Stimulated activated CD4-positive, alpha-beta T cell treated with anti-CD3 and anti-CD28 coated beads, Interleukin-12 subunit alpha, Interleukin-12 subunit beta, amount 100 ng/mL, for 24 hours (primary cell): ENCODE results near the gene ASB7.

Experiments
- DNase-seq, 2 experiments: peaks; one replicate each; pipeline ENCODE4 v3.0.0-alpha.2; 2020; ENCODE audit warnings: low read depth in 2 of 2

ASB7 gene

GRCh38 chr15:100597862-100598261 is 4.5 kb upstream of the ASB7 start:
- no peak for DNase-seq

DNA sequence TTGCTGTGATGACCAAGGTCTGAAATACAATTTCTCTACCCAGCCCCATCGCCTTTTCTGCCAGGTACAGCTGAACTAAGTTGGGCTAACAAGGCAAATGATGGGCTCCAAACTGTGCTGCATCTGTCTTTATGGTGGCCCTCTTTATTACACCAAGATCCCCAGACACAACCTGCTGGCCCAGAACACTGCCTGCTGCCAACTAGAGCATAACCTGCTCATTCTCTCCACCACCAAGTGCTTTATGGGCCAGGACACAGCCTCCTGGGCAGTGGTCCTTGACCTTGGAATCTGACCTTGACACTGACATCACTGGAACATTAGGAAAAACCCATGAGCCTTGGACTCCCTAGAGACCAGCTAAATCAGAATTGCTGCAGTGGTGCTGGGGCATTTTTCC is 3.7 kb upstream of the ASB7 start:
- no peak for DNase-seq

DNA sequence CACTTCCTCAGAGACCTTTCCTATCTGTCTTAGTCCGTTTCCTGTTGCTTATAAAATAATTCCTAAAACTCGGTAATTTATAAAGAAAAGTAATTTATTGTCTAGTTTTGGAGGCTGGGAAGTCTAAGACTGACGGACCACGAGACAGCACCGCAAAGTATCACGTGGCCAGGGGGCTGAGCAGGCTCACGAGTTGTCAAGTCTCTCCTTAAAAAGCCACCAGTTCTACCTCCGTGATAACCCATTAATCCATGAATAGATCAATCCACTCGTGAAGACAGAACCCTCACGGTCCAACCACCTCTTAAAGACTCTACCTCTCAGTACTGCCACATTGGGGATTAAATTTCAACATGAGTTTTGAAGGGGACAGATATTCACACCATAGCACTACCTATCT is 1.2 kb upstream of the ASB7 start:
- DNase-seq, result peak in 1 of 2 experiments; percentile 35

- no peak for DNase-seq
Measured at GRCh38 chr15:100601617-100602063, 749 bp upstream of the ASB7 start.

DNA sequence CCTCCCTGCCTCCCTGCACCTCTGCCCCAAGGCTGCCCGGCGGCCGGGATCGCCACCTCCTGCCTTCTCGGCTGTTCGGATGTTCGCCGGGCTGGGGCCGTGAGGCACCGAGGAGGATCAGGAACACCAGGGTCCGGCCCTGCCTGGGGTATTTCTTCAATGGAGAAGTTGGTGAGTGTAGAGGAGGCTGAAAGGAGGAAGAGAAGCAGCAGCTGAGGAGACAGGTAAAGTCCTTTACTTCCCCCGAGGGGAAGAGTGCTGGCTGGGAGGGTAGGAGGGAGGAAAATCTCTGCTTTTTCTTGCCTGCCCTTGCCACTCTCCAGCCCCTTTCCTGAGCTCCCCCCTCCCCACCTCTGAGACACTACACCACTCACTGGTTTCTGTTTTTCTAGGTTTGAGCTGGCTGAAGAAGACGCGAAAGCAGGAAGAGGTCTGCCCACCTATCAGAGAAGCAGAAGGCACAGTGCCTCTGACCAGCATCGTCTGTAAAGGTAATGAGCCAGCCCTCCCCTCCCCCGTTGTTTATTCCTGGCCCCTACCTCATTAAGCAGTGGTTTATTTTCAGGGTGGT is 519 bp downstream of the ASB7 start:
- peak in 1 of 2 experiments; percentile 28 for DNase-seq

DNA sequence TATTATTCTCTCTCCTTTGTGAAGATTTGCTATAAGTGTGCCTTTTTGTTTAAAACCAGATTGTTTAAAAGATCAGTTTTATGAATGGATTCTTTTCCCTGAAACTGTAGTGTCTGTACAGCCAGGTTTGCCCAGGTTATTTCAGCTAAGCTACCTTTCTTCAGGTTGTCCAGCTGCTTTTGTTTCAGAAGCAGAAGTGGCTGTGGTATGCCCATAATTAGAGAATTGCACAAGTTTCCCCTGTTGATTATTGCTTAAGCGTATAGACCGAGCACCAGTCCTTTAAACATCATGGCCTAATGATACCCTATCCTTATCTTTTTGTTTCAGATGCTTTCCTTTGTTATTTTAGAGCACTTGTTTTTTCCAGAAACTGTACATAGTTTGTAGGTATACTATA is 10.2 kb downstream of the ASB7 start:
- no peak for DNase-seq

- no peak for DNase-seq
Measured at GRCh38 chr15:100613208-100613607, 10.8 kb downstream of the ASB7 start.

DNA sequence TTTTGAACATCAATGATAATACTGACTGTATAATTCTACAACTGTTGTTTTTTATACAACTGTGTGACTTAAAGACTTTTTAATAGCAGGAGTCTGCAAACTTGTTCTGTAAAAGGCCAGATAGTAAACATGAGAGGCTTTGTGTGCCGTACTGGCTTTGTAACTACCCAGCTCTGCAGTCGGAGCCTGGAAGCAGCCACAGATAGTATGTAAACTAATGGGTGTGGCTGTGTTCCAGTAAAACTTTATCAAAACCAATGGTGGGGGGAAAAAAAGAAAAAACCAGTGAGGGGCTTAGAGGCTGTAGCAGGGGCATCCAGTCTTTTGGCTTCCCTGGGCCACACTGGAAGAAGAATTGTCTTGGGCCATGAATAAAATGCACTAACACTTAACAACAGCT is 11.9 kb downstream of the ASB7 start:
- DNase-seq, result no peak

DNA sequence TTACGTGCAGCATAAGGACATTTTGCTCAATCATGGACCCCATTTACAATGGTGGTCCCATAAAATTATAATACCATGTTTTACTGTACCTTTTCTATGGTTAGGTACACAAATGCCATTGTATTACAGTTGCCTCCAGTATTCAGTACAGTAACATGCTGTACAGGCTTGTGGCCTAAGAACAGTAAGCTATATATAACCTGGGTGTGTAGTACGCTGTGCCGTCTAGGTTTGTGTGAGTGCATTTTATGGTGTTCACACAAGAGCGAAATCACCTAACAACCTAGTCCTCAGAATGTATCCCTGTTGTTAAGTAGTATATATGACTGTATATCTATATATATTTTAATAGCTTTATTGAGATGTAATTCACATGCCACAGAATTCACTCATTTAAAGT is 12.5 kb downstream of the ASB7 start:
- no peak for DNase-seq

GRCh38 chr15:100615801-100616200 is 13.4 kb downstream of the ASB7 start:
- no peak for DNase-seq

DNA sequence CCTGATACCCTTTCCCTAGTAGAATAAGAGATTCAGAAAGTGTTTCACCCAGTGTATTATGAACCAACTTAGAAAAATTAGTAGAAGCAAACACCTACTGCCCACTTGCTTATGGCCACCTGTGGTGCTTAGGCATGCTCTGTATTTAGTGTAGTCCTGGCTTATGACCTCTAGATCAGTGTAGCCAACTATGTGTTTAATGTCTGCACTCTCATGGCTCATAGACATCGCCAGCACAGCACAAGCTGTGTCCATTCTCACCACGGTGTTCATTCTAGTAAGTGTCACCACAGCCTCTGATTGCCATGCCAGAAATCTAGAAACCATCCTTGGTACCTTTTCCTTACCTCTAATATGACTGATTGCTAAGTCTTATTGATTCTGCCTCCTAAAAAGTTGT is 14.3 kb downstream of the ASB7 start:
- no peak for DNase-seq

DNA sequence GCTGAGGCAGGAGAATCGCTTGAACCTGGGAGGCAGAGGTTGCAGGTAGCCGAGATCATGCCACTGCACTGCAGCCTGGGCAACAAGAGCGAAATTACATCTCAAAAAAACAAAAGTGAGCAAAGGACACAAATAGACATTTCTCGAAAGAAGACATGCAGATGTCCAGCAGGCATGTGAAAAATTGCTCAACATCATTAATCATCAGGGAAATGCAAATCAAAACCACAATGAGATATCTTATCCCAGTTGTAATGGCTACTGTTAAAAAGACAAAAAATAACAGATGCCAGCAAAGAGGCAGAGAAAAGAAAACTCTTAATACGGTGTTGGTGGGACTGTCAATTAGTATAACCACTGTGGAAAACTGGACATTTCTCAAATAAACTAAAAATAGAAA is 20.9 kb downstream of the ASB7 start:
- no peak for DNase-seq

DNA sequence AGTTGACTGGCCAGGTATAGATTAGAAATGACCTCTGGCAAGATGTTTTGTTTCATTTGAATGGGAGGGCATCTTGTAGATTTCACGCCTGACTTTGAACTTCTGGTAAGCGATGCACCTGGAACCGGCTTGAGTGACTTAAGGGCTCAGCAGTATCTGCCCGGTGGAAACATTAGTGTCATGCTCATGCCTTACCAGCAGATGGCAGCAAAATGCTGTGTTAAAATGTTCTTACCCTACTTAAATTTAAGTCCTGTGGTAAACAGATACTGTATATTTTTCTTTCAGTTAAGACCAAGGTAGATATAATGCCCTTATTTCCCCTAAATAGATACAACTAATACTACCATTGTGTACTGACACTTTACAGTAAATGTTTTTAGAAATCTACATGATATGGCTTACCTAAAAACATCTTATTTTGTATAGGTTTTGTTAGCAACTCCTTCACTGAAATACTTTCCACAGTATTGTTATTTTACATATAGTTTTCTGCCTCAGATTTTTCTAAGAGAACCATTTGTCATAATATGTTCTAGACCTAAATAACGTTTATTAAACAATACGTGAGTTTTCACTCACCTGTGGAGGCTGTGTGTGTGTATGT is 25.5 kb downstream of the ASB7 start:
- DNase-seq, result peak; percentile 35 to 44

DNA sequence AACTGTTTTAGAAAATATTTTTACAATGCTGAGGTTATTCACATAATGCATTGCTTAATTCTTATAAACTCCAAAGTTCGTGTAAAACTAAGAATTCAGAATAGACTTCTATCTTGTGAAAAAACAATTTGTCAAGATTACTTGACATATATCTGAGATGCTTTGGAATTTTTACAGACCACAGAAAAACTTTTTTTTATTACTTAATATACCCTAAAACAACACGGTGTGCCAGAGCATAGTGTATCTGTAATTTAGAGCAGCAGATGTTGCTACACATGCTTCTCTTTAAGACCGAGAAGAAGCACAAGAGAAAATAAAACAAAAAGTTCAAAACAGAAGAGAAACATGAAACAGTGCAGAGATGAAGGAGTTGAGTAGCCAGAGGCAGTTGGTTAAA is 26.4 kb downstream of the ASB7 start:
- no peak for DNase-seq

DNA sequence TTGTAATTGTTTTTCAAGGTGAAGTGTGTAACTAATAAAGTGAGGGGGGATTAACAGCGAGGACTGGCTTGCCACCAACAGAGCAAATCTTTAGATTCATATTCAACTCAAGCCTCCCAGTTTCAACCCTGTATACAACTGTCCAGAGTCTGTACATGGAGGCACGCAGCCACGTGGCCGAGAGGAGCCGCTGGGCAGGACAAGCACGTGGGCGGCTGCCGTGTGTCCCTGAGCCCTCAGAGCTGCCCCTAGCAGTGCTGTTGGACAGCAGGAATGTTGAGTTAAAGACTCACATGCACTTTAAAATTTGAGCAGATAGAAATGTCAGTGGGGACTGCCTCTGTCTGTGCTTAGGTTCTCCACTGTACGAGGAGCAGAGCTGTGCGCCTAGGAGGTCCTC is 29.4 kb downstream of the ASB7 start:
- DNase-seq, result no peak

DNA sequence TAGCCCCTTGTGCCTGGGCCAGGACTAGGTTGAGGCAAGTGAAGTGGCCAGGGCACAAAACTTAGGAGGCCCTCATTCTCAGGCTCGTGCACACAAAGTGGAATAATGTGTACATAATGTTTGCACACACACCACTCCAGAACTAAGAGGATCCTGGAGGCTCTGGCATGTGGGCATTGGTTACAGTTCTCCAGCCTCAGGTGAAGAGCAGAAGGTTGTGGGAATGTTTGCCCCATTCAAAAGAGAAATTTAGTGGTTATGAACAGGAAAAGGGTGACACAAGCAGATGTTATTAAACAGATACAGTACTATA is 31.3 kb downstream of the ASB7 start:
- no peak for DNase-seq

DNA sequence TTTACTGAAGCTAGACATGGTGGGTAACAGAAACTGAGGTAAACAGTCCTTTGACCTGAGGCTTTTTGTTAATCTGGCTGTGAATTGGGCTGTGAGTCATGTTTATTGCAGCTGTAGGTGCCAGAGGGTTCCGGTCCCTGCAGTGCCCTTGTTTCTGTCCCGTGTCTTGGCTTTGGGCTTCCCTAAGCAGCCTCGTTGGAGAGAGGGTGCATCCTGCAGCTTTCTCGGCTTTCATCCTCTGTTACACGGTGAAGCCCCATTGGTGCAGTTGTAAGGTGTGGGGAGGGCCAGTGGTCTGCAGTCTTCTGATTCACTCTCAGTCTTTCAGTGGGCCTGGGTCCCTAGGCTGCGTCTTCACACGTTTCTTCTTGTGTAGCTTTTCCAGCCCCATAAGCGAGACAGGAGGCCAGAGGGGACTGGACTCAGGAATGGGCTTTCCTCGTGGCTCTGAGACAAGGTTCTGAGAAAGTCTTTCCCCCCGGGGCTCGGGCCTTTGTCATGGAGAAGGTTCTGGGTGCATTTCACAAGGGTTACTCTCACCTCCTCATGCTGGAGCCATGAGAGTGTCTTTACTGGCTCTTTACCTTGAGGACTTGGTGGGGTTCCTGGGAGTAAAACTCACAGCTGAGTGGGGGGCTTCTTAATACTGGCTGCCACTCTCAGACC is 33.1 kb downstream of the ASB7 start:
- no peak for DNase-seq

- DNase-seq, result no peak
Measured at GRCh38 chr15:100638177-100638730, 35.9 kb downstream of the ASB7 start.

GRCh38 chr15:100642213-100642949 is 40.0 kb downstream of the ASB7 start:
- DNase-seq, result no peak

- no peak for DNase-seq
Measured at GRCh38 chr15:100642950-100643338, 40.6 kb downstream of the ASB7 start.

- DNase-seq, result no peak
Measured at GRCh38 chr15:100645671-100646070, 43.3 kb downstream of the ASB7 start.

DNA sequence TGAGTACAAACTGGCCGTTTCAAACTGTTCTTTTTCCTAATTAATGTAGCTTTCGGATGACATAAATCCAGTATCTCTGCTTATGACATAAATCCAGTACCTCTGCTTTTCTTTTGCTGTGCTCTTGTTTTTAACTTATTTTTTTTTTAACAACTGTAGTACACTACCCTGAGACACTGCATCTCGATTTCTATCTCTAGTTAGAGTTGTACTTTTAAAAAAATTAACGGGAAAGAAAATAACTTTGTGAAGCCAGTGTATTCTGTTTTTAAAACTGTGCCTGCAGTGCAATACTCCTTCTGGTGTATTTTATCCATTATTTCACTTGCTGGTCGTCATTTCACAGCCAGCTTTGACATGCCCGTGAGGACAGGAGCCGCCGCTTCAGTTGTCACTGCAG is 46.6 kb downstream of the ASB7 start:
- DNase-seq, result no peak

GRCh38 chr15:100650685-100651084 is 48.3 kb downstream of the ASB7 start:
- DNase-seq, result no peak
